ENCODE results near the gene SLC30A10.
"Not testable (repeated sequence)": the region's sequence is repeated elsewhere in the genome, so short reads cannot be mapped to it uniquely, and the experiment has no call there.

The SLC30A10 gene

DNA sequence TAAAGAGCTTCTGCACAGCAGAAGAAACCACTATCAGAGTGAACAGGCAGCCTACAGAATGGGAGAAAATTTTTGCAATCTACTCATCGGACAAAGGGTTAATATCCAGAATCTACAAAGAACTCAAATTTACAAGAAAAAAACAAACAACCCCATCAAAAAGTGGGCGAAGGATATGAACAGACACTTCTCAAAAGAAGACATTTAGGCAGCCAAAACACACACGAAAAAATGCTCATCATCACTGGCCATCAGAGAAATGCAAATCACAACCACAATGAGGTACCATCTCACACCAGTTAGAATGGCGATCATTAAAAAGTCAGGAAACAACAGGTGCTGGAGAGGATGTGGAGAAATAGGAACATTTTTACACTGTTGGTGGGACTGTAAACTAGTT lies 36.5 kb downstream of the SLC30A10 start:
- DNase-seq (ENCODE audit: low read depth in 2 of 2), result not testable (repeated sequence)

DNA sequence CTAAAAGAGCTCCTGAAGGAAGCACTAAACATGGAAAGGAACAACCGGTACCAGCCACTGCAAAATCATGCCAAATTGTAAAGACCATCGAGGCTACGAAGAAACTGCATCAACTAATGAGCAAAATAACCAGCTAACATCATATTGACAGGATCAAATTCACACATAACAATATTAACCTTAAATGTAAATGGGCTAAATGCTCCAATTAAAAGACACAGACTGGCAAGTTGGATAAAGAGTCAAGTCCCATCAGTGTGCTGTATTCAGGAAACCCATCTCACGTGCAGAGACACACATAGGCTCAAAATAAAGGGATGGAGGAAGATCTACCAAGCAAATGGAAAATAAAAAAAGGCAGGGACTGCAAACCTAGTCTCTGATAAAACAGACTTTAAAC lies 39.7 kb downstream of the SLC30A10 start:
- DNase-seq (ENCODE audit: low read depth in 2 of 2), result not testable (repeated sequence)

DNA sequence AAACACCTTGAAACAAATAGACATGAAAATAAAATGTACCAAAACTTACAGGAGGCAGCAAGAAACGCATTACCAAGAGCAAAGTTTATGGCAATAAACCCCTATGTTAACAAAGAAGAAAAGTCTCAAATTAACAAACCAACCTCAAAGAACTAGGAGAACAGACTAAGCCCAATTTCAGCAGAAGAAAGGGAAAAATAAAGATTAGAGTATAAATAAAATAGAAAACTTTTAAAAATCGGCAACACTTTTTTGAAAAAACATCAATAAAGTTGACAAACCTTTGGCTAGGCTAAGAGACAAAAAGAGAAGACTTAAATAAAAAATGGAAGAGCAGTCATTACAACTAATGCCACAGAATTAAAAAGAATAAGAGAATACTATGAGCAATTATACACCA lies 42.7 kb downstream of the SLC30A10 start:
- no peak for DNase-seq (ENCODE audit: low read depth in 2 of 2)

DNA sequence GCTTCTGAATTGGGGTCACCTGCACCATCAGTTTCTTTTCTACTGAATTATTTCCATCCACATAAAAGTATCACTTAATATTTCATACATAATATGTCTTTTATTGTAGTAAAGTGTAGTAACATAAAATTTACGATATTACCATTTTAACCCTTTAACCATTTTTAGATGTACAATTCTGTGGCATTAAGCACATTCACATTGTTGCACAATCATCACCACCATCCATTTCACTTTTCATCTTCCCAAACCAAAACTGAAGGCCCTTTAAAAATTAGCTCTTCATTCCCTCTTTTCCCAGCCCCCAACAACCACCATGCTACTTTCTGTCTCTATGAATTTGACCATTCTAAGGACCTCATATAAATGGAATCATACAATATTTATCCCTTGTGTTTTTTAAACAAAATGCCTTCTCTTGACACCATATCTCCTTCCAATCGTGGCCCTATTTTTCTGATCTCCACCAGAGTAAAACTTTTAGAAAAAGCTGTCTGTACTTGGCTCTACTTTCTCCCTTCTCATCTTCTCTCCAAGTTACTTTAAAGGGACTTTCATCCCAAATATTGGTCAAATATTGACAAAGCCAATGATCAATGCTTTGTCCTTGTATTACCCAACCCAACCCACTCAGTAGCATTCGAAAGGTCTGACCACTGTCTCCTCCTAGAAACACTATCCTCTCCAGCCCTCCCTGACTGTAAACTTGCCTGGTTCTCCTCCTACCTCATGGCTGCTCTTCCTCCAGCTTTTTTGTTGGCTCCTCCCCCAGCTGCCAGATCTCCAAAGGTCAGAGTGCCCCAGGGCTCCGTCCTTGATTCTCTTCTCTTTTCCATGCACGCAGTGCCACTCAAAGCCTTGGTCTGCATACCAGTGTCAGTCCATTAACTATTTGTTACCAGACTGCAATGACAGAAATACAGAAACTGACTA lies 44.7 kb downstream of the SLC30A10 start:
- DNase-seq (ENCODE audit: low read depth in 2 of 2), result no peak

DNA sequence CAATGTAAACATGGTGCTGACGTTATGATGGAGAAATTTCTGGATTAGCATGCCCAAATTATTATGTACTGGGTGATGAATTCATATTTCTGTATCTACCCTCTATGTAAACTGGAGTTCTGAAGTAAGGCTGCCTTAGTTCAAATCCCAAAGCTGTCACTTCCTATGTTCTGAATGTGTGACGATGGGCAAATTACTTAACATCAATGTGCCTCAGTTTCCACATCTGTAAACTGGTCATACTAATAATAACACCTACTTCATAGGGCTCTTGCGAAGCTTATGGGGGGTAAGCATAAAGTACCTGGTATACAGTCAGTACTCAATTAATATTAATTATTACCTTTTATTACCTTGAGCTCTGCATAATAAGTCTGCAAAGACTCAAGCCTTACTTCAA lies 45.6 kb downstream of the SLC30A10 start:
- no peak for DNase-seq (ENCODE audit: low read depth in 2 of 2)

DNA sequence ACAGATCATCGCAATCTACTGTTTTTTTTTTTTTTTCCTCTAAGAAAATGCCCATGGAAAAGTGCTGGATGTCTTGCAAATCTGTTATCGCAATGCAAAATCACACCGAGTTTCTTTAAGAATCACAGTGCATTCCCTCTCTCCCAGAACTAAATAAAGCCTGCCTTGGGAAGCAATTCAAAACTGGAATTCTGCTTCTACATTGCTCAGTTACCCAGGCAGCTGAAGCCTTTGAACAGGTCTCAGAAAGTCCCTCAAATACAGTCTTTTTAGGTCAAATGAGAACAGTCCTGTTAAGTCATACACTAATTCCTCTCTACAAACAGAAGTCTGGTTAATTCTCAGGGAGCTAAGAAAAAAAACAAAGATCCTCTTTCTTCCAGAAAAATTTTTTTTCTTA lies 46.3 kb downstream of the SLC30A10 start:
- no peak for DNase-seq (ENCODE audit: low read depth in 2 of 2)

DNA sequence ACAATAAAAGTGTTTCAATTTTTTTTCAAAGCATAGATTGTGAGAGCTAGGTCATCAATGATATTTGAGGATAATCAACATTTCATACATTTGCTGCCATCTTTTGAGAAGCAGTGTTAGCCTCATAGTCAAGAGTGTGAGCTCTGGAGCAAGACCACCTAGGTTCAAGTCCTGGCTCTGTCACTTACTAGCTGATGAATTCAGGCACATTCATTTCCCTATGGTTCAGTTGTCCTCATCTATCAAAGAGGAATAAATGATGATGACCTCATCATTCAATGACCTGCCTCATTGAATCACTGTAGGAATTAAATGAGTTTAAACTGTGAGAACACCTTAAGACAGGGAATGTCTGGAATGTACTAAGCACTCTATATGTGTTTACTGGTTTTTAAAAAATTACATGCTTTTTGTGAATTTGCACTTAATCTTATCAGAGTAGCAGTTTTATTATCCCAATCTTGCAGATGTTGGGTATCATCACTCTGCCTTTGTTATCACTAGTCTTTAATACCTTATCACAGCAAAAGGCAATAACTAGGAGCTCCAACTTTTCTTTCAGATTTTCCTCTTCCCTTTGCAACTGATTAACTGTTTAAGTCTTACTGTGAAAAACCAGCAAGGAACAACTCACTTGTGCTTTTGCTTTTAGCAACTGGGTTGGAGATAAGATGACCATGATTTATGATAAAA lies 47.4 kb downstream of the SLC30A10 start:
- no peak for DNase-seq (ENCODE audit: low read depth in 2 of 2)

DNA sequence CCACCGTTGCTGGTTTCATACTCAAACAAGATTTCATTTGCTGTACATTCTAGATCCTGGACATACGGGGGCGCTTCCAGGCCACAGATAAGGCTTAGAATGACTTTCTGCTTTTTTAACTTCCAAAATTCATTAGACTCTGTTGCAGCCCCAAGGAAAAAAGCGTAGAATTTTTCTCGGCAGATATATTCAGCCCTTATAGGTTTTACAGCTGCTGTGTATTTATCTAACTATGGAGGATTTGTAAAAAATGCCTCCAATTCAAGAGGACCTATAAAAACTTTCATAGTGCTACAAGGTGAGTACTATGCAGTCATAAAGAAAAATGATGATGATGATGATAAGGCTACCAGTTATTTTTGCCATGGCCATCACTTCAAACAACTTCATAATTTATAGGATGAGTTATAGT lies 51.6 kb downstream of the SLC30A10 start:
- no peak for DNase-seq (ENCODE audit: low read depth in 2 of 2)

DNA sequence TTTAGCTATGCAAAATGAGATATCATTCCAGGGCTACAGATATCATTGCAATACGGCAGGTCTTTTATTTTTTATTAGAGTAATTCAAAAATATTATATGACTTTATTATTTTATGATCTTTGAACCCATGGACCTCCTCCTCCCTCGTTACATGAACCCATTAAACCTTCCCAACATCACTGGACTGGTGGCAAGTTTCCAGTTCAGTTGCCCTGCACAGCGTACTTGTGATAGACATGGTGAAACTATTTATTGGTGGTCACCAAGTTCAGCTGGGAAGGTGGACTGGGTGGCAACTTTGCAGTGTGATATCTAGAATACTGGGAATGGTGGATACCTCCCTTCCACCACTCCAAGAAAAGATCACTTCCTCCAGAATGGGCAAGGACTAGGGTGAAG lies 52.5 kb downstream of the SLC30A10 start:
- no peak for DNase-seq (ENCODE audit: low read depth in 2 of 2)

DNA sequence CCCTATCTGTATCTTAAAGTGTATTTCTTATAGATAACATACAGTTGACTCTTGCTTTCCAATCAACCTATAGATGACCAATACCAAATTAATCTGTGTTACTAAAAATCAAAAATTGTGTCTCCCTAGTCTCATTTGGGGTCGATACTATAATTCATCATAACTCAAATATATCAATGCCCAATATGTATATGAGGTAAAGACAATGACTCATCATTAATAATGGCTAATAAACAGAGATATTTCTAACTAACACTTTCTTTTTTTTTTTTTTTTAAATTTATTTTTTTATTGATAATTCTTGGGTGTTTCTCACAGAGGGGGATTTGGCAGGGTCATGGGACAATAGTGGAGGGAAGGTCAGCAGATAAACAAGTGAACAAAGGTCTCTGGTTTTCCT lies 55.8 kb downstream of the SLC30A10 start:
- DNase-seq (ENCODE audit: low read depth in 2 of 2), result not testable (repeated sequence)

DNA sequence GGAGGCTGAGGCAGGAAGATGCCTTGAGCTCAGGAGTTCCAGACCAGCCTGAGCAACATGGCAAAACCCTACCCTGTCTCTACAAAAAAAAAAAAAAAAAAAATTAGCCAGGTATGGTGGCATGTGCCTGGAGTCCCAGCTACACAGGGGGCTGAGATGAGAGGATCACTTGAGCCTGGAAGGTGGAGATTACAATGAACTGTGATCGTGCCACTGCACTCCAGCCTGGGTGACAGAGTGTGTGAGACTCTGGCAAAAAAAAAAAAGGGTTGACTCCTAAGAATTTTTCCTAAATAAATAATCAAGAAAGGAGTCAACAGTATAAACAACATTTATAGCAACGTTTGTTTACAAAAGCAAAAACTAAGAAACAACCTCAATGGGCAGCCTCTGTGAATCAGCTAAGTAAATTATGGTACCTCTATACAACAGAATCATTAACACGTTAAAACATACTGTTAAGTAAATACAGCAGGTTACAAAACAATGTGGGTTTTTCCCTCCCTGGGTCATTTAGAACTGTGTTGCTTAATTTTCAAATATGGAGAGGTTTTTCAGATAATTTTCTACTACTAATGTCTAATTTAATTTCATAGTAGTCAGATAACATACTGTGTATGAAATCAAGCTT lies 56.8 kb downstream of the SLC30A10 start:
- no peak for DNase-seq (ENCODE audit: low read depth in 2 of 2)

DNA sequence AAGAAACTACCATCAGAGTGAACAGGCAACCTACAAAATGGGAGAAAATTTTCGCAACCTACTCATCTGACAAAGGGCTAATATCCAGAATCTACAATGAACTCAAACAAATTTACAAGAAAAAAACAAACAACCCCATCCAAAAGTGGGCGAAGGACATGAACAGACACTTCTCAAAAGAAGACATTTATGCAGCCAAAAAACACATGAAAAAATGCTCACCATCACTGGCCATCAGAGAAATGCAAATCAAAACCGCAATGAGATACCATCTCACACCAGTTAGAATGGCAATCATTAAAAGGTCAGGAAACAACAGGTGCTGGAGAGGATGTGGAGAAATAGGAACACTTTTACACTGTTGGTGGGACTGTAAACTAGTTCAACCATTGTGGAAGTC lies 59.7 kb downstream of the SLC30A10 start:
- DNase-seq (ENCODE audit: low read depth in 2 of 2), result not testable (repeated sequence)

Data from stimulated activated CD4-positive, alpha-beta T cell treated with anti-CD3 and anti-CD28 coated beads, Interleukin-1b, Interleukin-23, amount 100 ng/mL, for 1 hour (primary cell).